GM12891 (cell line): ENCODE measurements around the gene SYTL1.

ENCODE experiments used
- POLR2A ChIP-seq: IDR thresholded peaks from 2 replicates; pipeline ENCODE4 v1.6.1; 2011; ENCODE audit warnings: low read depth, low read length, control low read depth
- SPI1 ChIP-seq: IDR thresholded peaks from 2 replicates; pipeline ENCODE4 v1.6.1; 2011; ENCODE audit warnings: low read depth, low read length, control low read depth
- TAF1 ChIP-seq: IDR thresholded peaks from 2 replicates; pipeline ENCODE4 v1.6.1; 2011; ENCODE audit warnings: low read depth, low read length, control low read depth

DNA sequence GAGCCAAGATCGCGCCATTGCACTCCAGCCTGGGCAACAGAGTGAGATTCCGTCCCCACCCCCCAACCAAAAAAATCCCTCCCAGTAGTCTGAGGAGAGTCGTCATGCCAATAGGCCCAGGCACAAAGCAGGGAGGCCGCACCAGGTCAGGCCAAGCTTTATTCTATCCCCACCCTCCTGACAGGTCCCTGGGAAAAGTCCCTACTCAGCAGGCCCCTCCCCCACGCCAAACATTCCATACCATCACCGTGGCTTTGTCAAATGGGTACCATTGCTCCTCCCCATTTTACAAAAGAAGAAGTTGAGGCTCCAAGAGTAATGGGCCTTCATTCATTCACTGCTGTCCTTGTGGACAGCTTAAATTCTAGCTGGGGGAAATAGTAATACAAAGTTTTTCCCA lies 55.9 kb downstream of the SYTL1 start:
- TF ChIP-seq POLR2A: no peak
- no peak for TF ChIP-seq SPI1
- no peak for TF ChIP-seq TAF1
